Endothelial cell of umbilical vein (primary cell): ENCODE data around the gene VHLL. TPM values are rescaled to one million over a fixed set of nuclear protein-coding genes. Genes with fewer than 3 reads are reported as not detected.
A peak's percentile ranks its signal among the peaks of the same experiment; 100 is the strongest.

Experiments
- BruUV-seq: library from RNA; stranded (reverse); fragments of 400-500 nt; replicated peaks from 2 replicates; lab custom pipeline; 2021; lab: Mats Ljungman, UMichigan
- CTCF ChIA-PET: fragments of 300-600, 350-600 bp; sonication (Branson Sonifier 250); formaldehyde crosslinking; loops from one replicate; lab custom pipeline; 2021; ENCODE audit warnings: antibody characterized with exemption, inconsistent platforms; lab: Charles Lee
- POLR2A ChIA-PET: fragments of 300-600, 350-600 bp; sonication (Branson Sonifier 250); formaldehyde crosslinking; loops from one replicate; lab custom pipeline; 2021; ENCODE audit warnings: antibody characterized with exemption, inconsistent platforms; lab: Charles Lee
- DNase-seq: peaks from one replicate; pipeline ENCODE4 v3.0.0-alpha.2; 2011; ENCODE audit warnings: low read depth, low spot score
- FAIRE-seq: peaks from 2 replicates; lab custom pipeline; 2011; peaks lifted over from hg19 to GRCh38; lab: Jason Lieb, UNC
- H2AFZ ChIP-seq: 2 replicates; pipeline ENCODE4 v1.6.0; 2012; ENCODE audit warnings: low read depth, low read length, control low read depth, inconsistent platforms
- H3K27ac ChIP-seq: 2 replicates; pipeline ENCODE4 v1.5.1; 2011; ENCODE audit warnings: low read depth, mild to moderate bottlenecking, control low read depth, low read length, moderate library complexity; ENCODE audit not compliant: insufficient read depth
- H3K27me3 ChIP-seq, 2 experiments: 2 replicates each; pipeline versions ENCODE4 v1.6.0 to v1.6.1; 2011; ENCODE audit warnings: low read length in 2 of 2, mixed read lengths in 1 of 2; ENCODE audit not compliant: control insufficient read depth in 2 of 2, insufficient read depth in 2 of 2
- H3K36me3 ChIP-seq, 2 experiments: 2 replicates in 1 of 2; 3 replicates in 1 of 2; pipeline ENCODE4 v1.5.1; 2011; ENCODE audit warnings: low read length in 2 of 2, mild to moderate bottlenecking in 1 of 2, moderate library complexity in 1 of 2; ENCODE audit not compliant: control insufficient read depth in 2 of 2, insufficient read depth in 2 of 2; ENCODE audit errors: extremely low read depth in 1 of 2
- H3K4me1 ChIP-seq: 3 replicates; pipeline ENCODE4 v1.5.1; 2011; ENCODE audit warnings: mild to moderate bottlenecking, low read length; ENCODE audit not compliant: control insufficient read depth, insufficient read depth; ENCODE audit errors: extremely low read depth
- H3K4me2 ChIP-seq: 2 replicates; pipeline ENCODE4 v1.6.1; 2011; ENCODE audit warnings: low read length, control low read depth, mixed read lengths; ENCODE audit not compliant: insufficient read depth
- H3K4me3 ChIP-seq, 3 experiments: fragments of 200-600 bp in 1 of 3; sonication (generic), shearing (Covaris generic) in 1 of 3; replicated peaks in 1 of 3; 2 replicates each; pipeline ENCODE4 v1.5.1; 2011 to 2016; ENCODE audit warnings: control low read depth in 3 of 3, low read length in 3 of 3, mild to moderate bottlenecking in 2 of 3, inconsistent platforms in 1 of 3, low read depth in 1 of 3, moderate library complexity in 1 of 3; ENCODE audit not compliant: insufficient read depth in 1 of 3
- H3K79me2 ChIP-seq: 2 replicates; pipeline ENCODE4 v1.6.0; 2012; ENCODE audit warnings: low read length, inconsistent platforms; ENCODE audit not compliant: control insufficient read depth, insufficient read depth
- H3K9ac ChIP-seq: replicated peaks from 2 replicates; pipeline ENCODE3; 2011; ENCODE audit warnings: low read length, control low read depth; ENCODE audit not compliant: insufficient read depth; ENCODE audit errors: extremely low read depth
- H3K9me1 ChIP-seq: replicated peaks from 3 replicates; pipeline ENCODE4 v1.6.0; 2011; ENCODE audit warnings: mild to moderate bottlenecking, low read length; ENCODE audit not compliant: control insufficient read depth, insufficient read depth; ENCODE audit errors: extremely low read depth
- H3K9me3 ChIP-seq: replicated peaks from 2 replicates; pipeline ENCODE4 v1.5.1; 2012; ENCODE audit warnings: low read length, inconsistent platforms; ENCODE audit not compliant: control insufficient read depth, insufficient read depth
- H4K20me1 ChIP-seq: replicated peaks from 2 replicates; pipeline ENCODE3; 2011; ENCODE audit warnings: mild to moderate bottlenecking, low read length; ENCODE audit not compliant: control insufficient read depth, insufficient read depth; ENCODE audit errors: extremely low read depth
- CTCF ChIP-seq, 2 donors: IDR thresholded peaks; 1 replicate in 1 of 2; 2 replicates in 1 of 2; pipeline ENCODE4 v1.5.1; 2011; ENCODE audit warnings: low read length in 2 of 2, mild to moderate bottlenecking in 2 of 2, moderate library complexity in 2 of 2, control low read depth in 1 of 2, inconsistent platforms in 1 of 2, low read depth in 1 of 2; ENCODE audit not compliant: insufficient read depth in 1 of 2; ENCODE audit errors: extremely low read depth in 1 of 2
- EZH2 ChIP-seq: IDR thresholded peaks from 2 replicates; pipeline ENCODE4 v1.6.1; 2012; ENCODE audit warnings: borderline replicate concordance, low read depth, mild to moderate bottlenecking, moderate library complexity, low read length, inconsistent platforms; ENCODE audit not compliant: severe bottlenecking
- FOS ChIP-seq: IDR thresholded peaks from 2 replicates; pipeline ENCODE4 v1.6.1; 2011; ENCODE audit warnings: mild to moderate bottlenecking, low read length, moderate library complexity, borderline replicate concordance; ENCODE audit not compliant: insufficient read depth
- GATA2 ChIP-seq: IDR thresholded peaks from 2 replicates; pipeline ENCODE4 v1.7.0; 2011; ENCODE audit warnings: low read depth, mild to moderate bottlenecking, moderate library complexity, mixed read lengths, low read length; ENCODE audit not compliant: insufficient read length, insufficient read depth
- JUN ChIP-seq: IDR thresholded peaks from 2 replicates; pipeline ENCODE4 v1.6.1; 2011; ENCODE audit warnings: borderline replicate concordance, low read depth; ENCODE audit not compliant: insufficient read length, insufficient read depth
- MAX ChIP-seq: IDR thresholded peaks from 2 replicates; pipeline ENCODE4 v1.6.1; 2011; ENCODE audit not compliant: insufficient read depth, insufficient read length
- MYC ChIP-seq: IDR thresholded peaks from one replicate; pipeline ENCODE4 v1.6.1; 2011; ENCODE audit warnings: mild to moderate bottlenecking, low read depth, low read length
- POLR2A ChIP-seq: IDR thresholded peaks from 2 replicates; pipeline ENCODE4 v1.6.1; 2012; ENCODE audit warnings: low read depth, mild to moderate bottlenecking, control low read depth, low read length
- POLR2AphosphoS5 ChIP-seq: IDR thresholded peaks from 2 replicates; pipeline ENCODE4 v1.6.1; 2012; ENCODE audit warnings: low read depth, mild to moderate bottlenecking, control low read depth, low read length, moderate library complexity; ENCODE audit not compliant: insufficient read depth
- dilution Hi-C: fragments of 300-500 bp; cut with MboI; formaldehyde crosslinking; loops from one replicate; pipeline ENCODE4 v1.15.0; 2019; ENCODE audit warnings: low sequenced_read_pairs; ENCODE audit not compliant: extremely low pct_ligation_motif_present
- intact Hi-C: fragments of 100-400 bp; cut with micrococcal nuclease; formaldehyde crosslinking; loops from one replicate; pipeline ENCODE4 v1.10.0; 2022
- polyA plus RNA-seq, 4 experiments: library from polyadenylated mRNA; depleted of rRNA in 3 of 4; stranded (reverse) in 3 of 4; unstranded in 1 of 4; fragments of >200 nt; gene quantifications; 2 replicates each; pipeline versions ENCODE4 v1.2.1 to v1.2.3, GENCODE V29; 2011 to 2012; ENCODE audit warnings: missing spikeins in 1 of 4
- total RNA-seq: library from RNA; stranded (reverse); gene quantifications from 2 replicates; pipeline ENCODE4 v1.2.3, GENCODE V29; 2021

Gene VHLL
- total and polyA plus RNA-seq, 2 donors (not counting 3 experiments of a cell fraction or from before 2014, with no cell fraction given) = 0.73 TPM; not detected in 1

- peak; percentile 60 for DNase-seq
- peaks cover 51 to 58% of the 10 kb centered on the region in 2 experiments for H3K36me3 ChIP-seq
- H3K4me1 ChIP-seq = peaks cover 2% of the 10 kb centered on the region
- POLR2A ChIA-PET = interaction anchor here (0.6 kb wide), 1 partner anchor 95 kb away, joined by 8 read pairs; no protein-coding TSS in a partner anchor
- peaks cover 2% of the 10 kb centered on the region for H3K79me2 ChIP-seq
- no peak overlapping the region for H3K9ac ChIP-seq
- dilution Hi-C loops = no loop called here
- H3K9me1 ChIP-seq = no peaks in the 10 kb centered on the region
- H3K27me3 ChIP-seq = no peaks in the 10 kb centered on the region
- no peak overlapping the region for H3K4me3 ChIP-seq
- H3K27ac ChIP-seq = no peak overlapping the region
- BruUV-seq = no TSS peak
- intact Hi-C loops = loop anchor here (1.0 kb wide), 1 partner anchor 173 kb away; no protein-coding TSS in a partner anchor
- no peak overlapping the region for H2AFZ ChIP-seq
- H3K4me2 ChIP-seq = no peak overlapping the region
- CTCF ChIA-PET = interaction anchor here (0.6 to 2.1 kb wide), 23 partner anchors 10 to 229 kb away, joined by 3 to 17 read pairs (median 6); partner anchors contain the start of genes CCT3, GLMP, PMF1 and SMG5
- no peak for FAIRE-seq
- TF ChIP-seq CTCF (IDR thresholded peaks at IDR 0.05; ENCODE audit: extremely low read depth in 1 of 2, insufficient read depth in 1 of 2, low read depth in 1 of 2, low read length in 2 of 2) = peak; percentile 31 to 47
- TF ChIP-seq MYC = no peak
- no peaks in the 10 kb centered on the region for H3K9me3 ChIP-seq
- H4K20me1 ChIP-seq = no peaks in the 10 kb centered on the region
These were observed 20.6 kb upstream of the VHLL start for GRCh38 chr1:156319664-156320063.

- Histone ChIP-seq H3K27ac (no peak overlapping the region), H3K4me2 (no peak overlapping the region), H4K20me1 (no peaks in the 10 kb centered on the region), H3K9me1 (no peaks in the 10 kb centered on the region), H3K4me3 (no peak overlapping the region), H3K27me3 (no peaks in the 10 kb centered on the region), H3K36me3 (peaks cover 52 to 60% of the 10 kb centered on the region in 2 experiments), H3K79me2 (peaks cover 2% of the 10 kb centered on the region), H2AFZ (no peak overlapping the region), H3K4me1 (peaks cover 2% of the 10 kb centered on the region), H3K9me3 (no peaks in the 10 kb centered on the region), H3K9ac (no peak overlapping the region)
- FAIRE-seq (no peak), DNase-seq (no peak)
- intact Hi-C loops = no loop called here
- no peak for TF ChIP-seq CTCF (IDR thresholded peaks at IDR 0.05; ENCODE audit: extremely low read depth in 1 of 2, insufficient read depth in 1 of 2, low read depth in 1 of 2, low read length in 2 of 2)
- no peak for TF ChIP-seq MYC
- TF ChIP-seq MAX = no peak
- TF ChIP-seq GATA2 = no peak
- no peak for TF ChIP-seq POLR2A
- no peak for TF ChIP-seq FOS
- TF ChIP-seq JUN = no peak
- no peak for TF ChIP-seq EZH2
- no peak for TF ChIP-seq POLR2AphosphoS5
- ChIA-PET POLR2A (interaction anchor here (0.6 kb wide), 1 partner anchor 34 kb away, joined by 4 read pairs; no protein-coding TSS in a partner anchor), CTCF (interaction anchor here (0.7 to 0.8 kb wide), 2 partner anchors 35 to 91 kb away, joined by 3 read pairs; partner anchors contain the start of gene SMG5)
- BruUV-seq = no TSS peak
- dilution Hi-C loops = no loop called here
These were observed 17.8 kb upstream of the VHLL start for GRCh38 chr1:156316909-156317308.
